IMR-90 (cell line): ENCODE results near the gene PAGE5. TPM values are rescaled to one million over a fixed set of nuclear protein-coding genes. Genes with fewer than 3 reads are reported as not detected.
A peak's percentile ranks its signal among the peaks of the same experiment; 100 is the strongest.

Source experiments
- ATAC-seq: fragments of 200-7000 bp; cut with Tn5 transposase; 2 replicates; pipeline ENCODE4 v1.9.1; 2020; ENCODE audit warnings: low read depth, mild to moderate bottlenecking, moderate library complexity
- BruUV-seq: library from RNA; stranded (reverse); fragments of 400-500 nt; replicated peaks from 2 replicates; lab custom pipeline; 2021; lab: Mats Ljungman, UMichigan
- CTCF ChIA-PET: fragments of 300-600 bp; formaldehyde crosslinking; extraction: SDS; loops from one replicate; lab custom pipeline; 2021; ENCODE audit warnings: antibody characterized with exemption; lab: Yijun Ruan, JAX
- POLR2A ChIA-PET: fragments of 300-600 bp; sonication (Branson Sonifier 250); formaldehyde crosslinking; loops from one replicate; lab custom pipeline; 2022; ENCODE audit warnings: antibody characterized with exemption; ENCODE audit not compliant: unreplicated experiment; lab: Charles Lee
- DNase-seq: peaks from one replicate; pipeline ENCODE4 v3.0.0; 2013
- H2AFZ ChIP-seq: replicated peaks from 2 replicates; pipeline ENCODE3; 2013; ENCODE audit warnings: low read length, mild to moderate bottlenecking; ENCODE audit not compliant: poor library complexity
- H2AK5ac ChIP-seq: 2 replicates; pipeline ENCODE4 v1.6.1; 2013; ENCODE audit warnings: low read depth, low read length, inconsistent platforms
- H2AK9ac ChIP-seq: replicated peaks from 2 replicates; pipeline ENCODE3; 2013; ENCODE audit warnings: mild to moderate bottlenecking, low read depth, low read length, moderate library complexity; ENCODE audit not compliant: poor library complexity
- H2BK120ac ChIP-seq: 2 replicates; pipeline ENCODE4 v1.6.1; 2013; ENCODE audit warnings: low read depth, low read length, inconsistent platforms
- H2BK15ac ChIP-seq: 3 replicates; pipeline ENCODE4 v1.6.1; 2013; ENCODE audit warnings: low read depth, low read length, inconsistent platforms
- H2BK20ac ChIP-seq: 2 replicates; pipeline ENCODE4 v1.6.1; 2013; ENCODE audit warnings: low read depth, mild to moderate bottlenecking, inconsistent platforms, low read length, moderate library complexity
- H2BK5ac ChIP-seq: 2 replicates; pipeline ENCODE4 v1.6.1; 2013; ENCODE audit warnings: mild to moderate bottlenecking, low read depth, low read length, inconsistent platforms; ENCODE audit not compliant: poor library complexity, severe bottlenecking
- H3K14ac ChIP-seq: replicated peaks from 2 replicates; pipeline ENCODE4 v1.6.1; 2013; ENCODE audit warnings: low read depth, low read length, inconsistent platforms
- H3K18ac ChIP-seq: 2 replicates; pipeline ENCODE4 v1.6.1; 2013; ENCODE audit warnings: low read depth, low read length, control low read depth
- H3K23ac ChIP-seq: 2 replicates; pipeline ENCODE4 v1.6.1; 2013; ENCODE audit warnings: low read depth, low read length, inconsistent platforms
- H3K27ac ChIP-seq: 2 replicates; pipeline ENCODE4 v1.5.1; 2013; ENCODE audit warnings: mild to moderate bottlenecking, control low read depth, low read length; ENCODE audit not compliant: insufficient read depth
- H3K27me3 ChIP-seq: 2 replicates; pipeline ENCODE4 v1.6.1; 2013; ENCODE audit warnings: low read length; ENCODE audit not compliant: control insufficient read depth, insufficient read depth
- H3K36me3 ChIP-seq: 2 replicates; pipeline ENCODE4 v1.6.1; 2013; ENCODE audit warnings: low read length, mixed read lengths; ENCODE audit not compliant: control insufficient read depth, insufficient read depth
- H3K4ac ChIP-seq: 2 replicates; pipeline ENCODE4 v1.6.1; 2013; ENCODE audit warnings: low read depth, low read length, inconsistent platforms
- H3K4me1 ChIP-seq: 2 replicates; pipeline ENCODE4 v1.6.1; 2013; ENCODE audit warnings: low read length, mixed read lengths; ENCODE audit not compliant: control insufficient read depth, insufficient read depth
- H3K4me2 ChIP-seq: 2 replicates; pipeline ENCODE4 v1.6.1; 2013; ENCODE audit warnings: low read depth, mild to moderate bottlenecking, control low read depth, low read length, moderate library complexity
- H3K4me3 ChIP-seq: 2 replicates; pipeline ENCODE4 v1.5.1; 2013; ENCODE audit warnings: low read depth, mild to moderate bottlenecking, control low read depth, low read length, moderate library complexity; ENCODE audit not compliant: insufficient read depth
- H3K56ac ChIP-seq: 2 replicates; pipeline ENCODE4 v1.6.1; 2013; ENCODE audit warnings: low read length, inconsistent platforms; ENCODE audit not compliant: insufficient read depth; ENCODE audit errors: extremely low read depth
- H3K79me1 ChIP-seq, 2 experiments: 2 replicates each; pipeline ENCODE4 v1.6.1; 2013; ENCODE audit warnings: low read length in 2 of 2, inconsistent platforms in 1 of 2, low read depth in 1 of 2
- H3K9ac ChIP-seq: 2 replicates; pipeline ENCODE4 v1.6.1; 2013; ENCODE audit warnings: low read depth, low read length, control low read depth
- H3K9me1 ChIP-seq: 2 replicates; pipeline ENCODE4 v1.6.1; 2013; ENCODE audit warnings: low read length, inconsistent platforms; ENCODE audit not compliant: insufficient read depth
- H3K9me3 ChIP-seq: 2 replicates; pipeline ENCODE4 v1.6.1; 2013; ENCODE audit warnings: low read length; ENCODE audit not compliant: control insufficient read depth, insufficient read depth
- H4K20me1 ChIP-seq: 2 replicates; pipeline ENCODE4 v1.6.1; 2013; ENCODE audit warnings: low read length, inconsistent platforms; ENCODE audit not compliant: insufficient read depth
- H4K5ac ChIP-seq: 2 replicates; pipeline ENCODE4 v1.6.1; 2013; ENCODE audit warnings: mild to moderate bottlenecking, low read depth, low read length, control low read depth
- H4K8ac ChIP-seq, 2 experiments: 2 replicates each; pipeline ENCODE4 v1.6.1; 2013; ENCODE audit warnings: low read depth in 2 of 2, low read length in 2 of 2, control low read depth in 1 of 2, inconsistent platforms in 1 of 2
- H4K91ac ChIP-seq: 2 replicates; pipeline ENCODE4 v1.6.1; 2013; ENCODE audit warnings: low read depth, low read length, inconsistent platforms; ENCODE audit not compliant: insufficient read depth
- BHLHE40 ChIP-seq: fragments of 150-350 bp; IDR thresholded peaks from 2 replicates; pipeline ENCODE4 v1.6.1; 2016; ENCODE audit warnings: mild to moderate bottlenecking, low read depth, low read length
- CEBPB ChIP-seq: IDR thresholded peaks from 2 replicates; pipeline ENCODE4 v1.6.1; 2012; ENCODE audit warnings: low read depth, low read length, improper control_type of control experiment
- ELK1 ChIP-seq: fragments of 150-350 bp; IDR thresholded peaks from 2 replicates; pipeline ENCODE4 v1.6.1; 2016; ENCODE audit warnings: low read depth, mild to moderate bottlenecking, low read length, moderate library complexity, borderline replicate concordance
- FOS ChIP-seq: fragments of 150-350 bp; IDR thresholded peaks from 2 replicates; pipeline ENCODE4 v1.6.1; 2016; ENCODE audit warnings: low read depth, low read length
- MAFK ChIP-seq: IDR thresholded peaks from 2 replicates; pipeline ENCODE4 v1.6.1; 2012; ENCODE audit warnings: low read depth, low read length, improper control_type of control experiment
- MXI1 ChIP-seq: IDR thresholded peaks from 2 replicates; pipeline ENCODE4 v1.6.1; 2012; ENCODE audit warnings: low read depth, mild to moderate bottlenecking, low read length, moderate library complexity, borderline replicate concordance
- NFE2L2 ChIP-seq: fragments of 150-350 bp; IDR thresholded peaks from 2 replicates; pipeline ENCODE4 v1.6.1; 2016; ENCODE audit warnings: low read depth, mild to moderate bottlenecking, low read length
- POLR2A ChIP-seq: IDR thresholded peaks from 2 replicates; pipeline ENCODE4 v1.6.1; 2012; ENCODE audit warnings: mild to moderate bottlenecking, low read depth, low read length
- RCOR1 ChIP-seq: IDR thresholded peaks from 2 replicates; pipeline ENCODE4 v1.6.1; 2012; ENCODE audit warnings: mild to moderate bottlenecking, low read length, improper control_type of control experiment; ENCODE audit not compliant: insufficient replicate concordance
- SMC3 ChIP-seq: fragments of 150-350 bp; IDR thresholded peaks from 2 replicates; pipeline ENCODE4 v1.6.1; 2016; ENCODE audit warnings: low read depth, mild to moderate bottlenecking, antibody characterized with exemption, low read length, moderate library complexity
- WGBS, 2 experiments: methylation state at CpG; one replicate each; pipeline versions ENCODE4 v1.1.5 to v1.1.7; 2013; ENCODE audit warnings: missing lambda C conversion rate in 2 of 2; ENCODE audit not compliant: insufficient read length in 1 of 2; ENCODE audit errors: extremely low coverage in 2 of 2; 5-methylcytosine and 5-hydroxymethylcytosine counted together
- dilution Hi-C: fragments of 300-500 bp; cut with HindIII; formaldehyde crosslinking; loops from one replicate; pipeline ENCODE4 v1.14.3; 2018; ENCODE audit warnings: low sequenced_read_pairs; ENCODE audit not compliant: unreplicated experiment
- in situ Hi-C: fragments of 300-500 bp; cut with MboI; formaldehyde crosslinking; loops from 3 replicates; pipeline ENCODE4 v1.14.3; 2019; ENCODE audit warnings: low sequenced_read_pairs, inconsistent platforms, mixed read lengths
- intact Hi-C: fragments of 100-400 bp; cut with micrococcal nuclease; formaldehyde crosslinking; loops from 2 replicates; pipeline ENCODE4 v1.10.0; 2022
- polyA plus RNA-seq, 3 experiments: library from polyadenylated mRNA; depleted of rRNA; stranded (reverse); fragments of >200 nt; gene quantifications; 2 replicates each; pipeline ENCODE4 v1.2.3, GENCODE V29; 2012; ENCODE audit warnings: low replicate concordance in 1 of 3
- total RNA-seq: library from RNA; depleted of rRNA; stranded (reverse); fragments of >200 nt; gene quantifications from 2 replicates; pipeline ENCODE4 v1.2.3, GENCODE V29; 2012

PAGE5 gene
- total and polyA plus RNA-seq, 2 of the 4 experiments (the other 2 are of a cell fraction), result not detected

GRCh38 chrX:55201930-55202579, 18.1 kb upstream of the PAGE5 start (continued):
- TF ChIP-seq ELK1 (no peak), SMC3 (no peak), MXI1 (no peak)

GRCh38 chrX:55206162-55206941, 13.8 kb upstream of the PAGE5 start:
- H2BK15ac ChIP-seq, result no peak overlapping the region
- TF ChIP-seq RCOR1 (no peak), POLR2A (no peak), MAFK (peak; percentile 61), BHLHE40 (no peak), FOS (no peak), CEBPB (no peak), ELK1 (no peak), NFE2L2 (peak; percentile 56)
- no TSS peak for BruUV-seq
- H4K5ac ChIP-seq, result no peak overlapping the region
- H3K27ac ChIP-seq, result no peak overlapping the region
- DNase-seq, result no peak
- no peak overlapping the region for H2BK20ac ChIP-seq
- no peak overlapping the region for H3K56ac ChIP-seq
- no peaks in the 10 kb centered on the region for H3K9me3 ChIP-seq
- H3K4me2 ChIP-seq, result no peak overlapping the region
- H3K9me1 ChIP-seq, result no peaks in the 10 kb centered on the region
- no peak overlapping the region for H3K4ac ChIP-seq
- H3K36me3 ChIP-seq, result no peaks in the 10 kb centered on the region
- no peaks in the 10 kb centered on the region for H3K79me1 ChIP-seq
- no peaks in the 10 kb centered on the region for H3K4me1 ChIP-seq
- intact Hi-C loops, result no loop called here
- ChIA-PET POLR2A (no interaction called here), CTCF (no interaction called here)
- no peak overlapping the region for H4K8ac ChIP-seq
- ATAC-seq, result no peak
- no peak overlapping the region for H2BK120ac ChIP-seq
- no peak overlapping the region for H3K14ac ChIP-seq
- no peak overlapping the region for H3K23ac ChIP-seq
- H2BK5ac ChIP-seq, result no peak overlapping the region
- no peak overlapping the region for H3K4me3 ChIP-seq
- H3K9ac ChIP-seq, result no peak overlapping the region
- no peaks in the 10 kb centered on the region; the same call in 1 of the 2 replicates for H3K27me3 ChIP-seq
- no peak overlapping the region for H2AK9ac ChIP-seq
- 60% methylated on average over 1 of the region's 6 CpGs; no CpG with 5 or more reads in 1 of the 2 experiments for WGBS, 2 experiments
- in situ Hi-C loops, result no loop called here
- no peak overlapping the region for H4K91ac ChIP-seq
- no peak overlapping the region for H3K18ac ChIP-seq
- dilution Hi-C loops, result no loop called here
- H4K20me1 ChIP-seq, result no peaks in the 10 kb centered on the region
- no peak overlapping the region for H2AFZ ChIP-seq
- H2AK5ac ChIP-seq, result no peak overlapping the region
